Central memory CD4-positive, alpha-beta T cell (primary cell): ENCODE measurements around the gene ARHGEF11.

Experiments
- DNase-seq: peaks from one replicate; pipeline ENCODE4 v3.0.0; 2022

ARHGEF11 gene

GRCh38 chr1:157044326-157044725 lies 1.2 kb downstream of the ARHGEF11 start:
- no peak for DNase-seq

GRCh38 chr1:157043685-157044084 lies 1.9 kb downstream of the ARHGEF11 start:
- DNase-seq = no peak

- DNase-seq = no peak
Measured at GRCh38 chr1:157042846-157043245, 2.7 kb downstream of the ARHGEF11 start.

- DNase-seq = no peak
Measured at GRCh38 chr1:157040802-157041201, 4.7 kb downstream of the ARHGEF11 start.

GRCh38 chr1:157035121-157035520 lies 10.4 kb downstream of the ARHGEF11 start:
- DNase-seq = no peak

- no peak for DNase-seq
Measured at GRCh38 chr1:157034137-157034800, 11.3 kb downstream of the ARHGEF11 start.

GRCh38 chr1:157033357-157033876 lies 12.1 kb downstream of the ARHGEF11 start:
- DNase-seq = no peak

GRCh38 chr1:157032303-157032702 lies 13.2 kb downstream of the ARHGEF11 start:
- DNase-seq = no peak

GRCh38 chr1:157030728-157031127 lies 14.8 kb downstream of the ARHGEF11 start:
- no peak for DNase-seq

GRCh38 chr1:157028674-157029073 lies 16.9 kb downstream of the ARHGEF11 start:
- no peak for DNase-seq

GRCh38 chr1:157025856-157026255 lies 19.7 kb downstream of the ARHGEF11 start:
- no peak for DNase-seq

- no peak for DNase-seq
Measured at GRCh38 chr1:157025385-157025784, 20.2 kb downstream of the ARHGEF11 start.

- DNase-seq = no peak
Measured at GRCh38 chr1:157021688-157022087, 23.9 kb downstream of the ARHGEF11 start.

GRCh38 chr1:157019457-157019856 lies 26.1 kb downstream of the ARHGEF11 start:
- DNase-seq = no peak

GRCh38 chr1:157011845-157012244 lies 33.7 kb downstream of the ARHGEF11 start:
- no peak for DNase-seq

- no peak for DNase-seq
Measured at GRCh38 chr1:157008502-157008901, 37.0 kb downstream of the ARHGEF11 start.

GRCh38 chr1:157007306-157007705 lies 38.2 kb downstream of the ARHGEF11 start:
- no peak for DNase-seq

GRCh38 chr1:157006676-157007075 lies 38.9 kb downstream of the ARHGEF11 start:
- DNase-seq = no peak

GRCh38 chr1:157005965-157006364 lies 39.6 kb downstream of the ARHGEF11 start:
- no peak for DNase-seq

- no peak for DNase-seq
Measured at GRCh38 chr1:157004806-157005205, 40.7 kb downstream of the ARHGEF11 start.

GRCh38 chr1:157004327-157004726 lies 41.2 kb downstream of the ARHGEF11 start:
- DNase-seq = no peak

GRCh38 chr1:157001304-157001703 lies 44.2 kb downstream of the ARHGEF11 start:
- no peak for DNase-seq

- DNase-seq = no peak
Measured at GRCh38 chr1:157000686-157001085, 44.9 kb downstream of the ARHGEF11 start.

- DNase-seq = no peak
Measured at GRCh38 chr1:156999596-157000320, 45.8 kb downstream of the ARHGEF11 start.
